ENCODE measurements around the gene LRRC43.
A peak's percentile ranks its signal among the peaks of the same experiment; 100 is the strongest.
"Not testable (repeated sequence)": the region's sequence is repeated elsewhere in the genome, so short reads cannot be mapped to it uniquely, and the experiment has no call there.

Gene LRRC43

GRCh38 chr12:122172262-122172939, 10.5 kb upstream of the LRRC43 start:
- Histone ChIP-seq H3K4me3 (ENCODE audit: insufficient read depth, low read depth, low read length, poor library complexity, severe bottlenecking) (no peak overlapping the region), H3K36me3 (ENCODE audit: control insufficient read depth, insufficient read depth, low read length) (no peaks in the 10 kb centered on the region), H3K9me3 (ENCODE audit: control insufficient read depth, low read length) (no peaks in the 10 kb centered on the region), H3K27me3 (replicated peaks; ENCODE audit: control insufficient read depth, insufficient read depth, low read length, poor library complexity, severe bottlenecking) (no peaks in the 10 kb centered on the region), H3K27ac (ENCODE audit: insufficient read depth, low read length, poor library complexity, severe bottlenecking) (no peak overlapping the region), H3K4me1 (ENCODE audit: control insufficient read depth, insufficient read depth, low read length, poor library complexity, severe bottlenecking) (no peaks in the 10 kb centered on the region)
- DNase-seq = no peak

- H3K4me3 ChIP-seq (ENCODE audit: insufficient read depth, low read depth, low read length, poor library complexity, severe bottlenecking) = no peak within 1 kb of the TSS
- no peaks in the 10 kb centered on the region for H3K9me3 ChIP-seq (ENCODE audit: control insufficient read depth, low read length)
- no peaks in the 10 kb centered on the region for H3K27me3 ChIP-seq (replicated peaks; ENCODE audit: control insufficient read depth, insufficient read depth, low read length, poor library complexity, severe bottlenecking)
- H3K36me3 ChIP-seq (ENCODE audit: control insufficient read depth, insufficient read depth, low read length) = no peaks in the 10 kb centered on the region
- no peak within 1 kb of the TSS for H3K27ac ChIP-seq (ENCODE audit: insufficient read depth, low read length, poor library complexity, severe bottlenecking)
- H3K4me1 ChIP-seq (ENCODE audit: control insufficient read depth, insufficient read depth, low read length, poor library complexity, severe bottlenecking) = no peaks in the 10 kb centered on the region
- DNase-seq = no peak
Measured at GRCh38 chr12:122174155-122174845, 8.6 kb upstream of the LRRC43 start, which contains the start of gene IL31. TSS of gene IL31 (minus strand) at chr12:122174221. CDS start at chr12:122174172, 49 bp downstream.

GRCh38 chr12:122176473-122176872, 6.5 kb upstream of the LRRC43 start:
- H3K4me1 ChIP-seq (ENCODE audit: control insufficient read depth, insufficient read depth, low read length, poor library complexity, severe bottlenecking); H3K9me3 ChIP-seq (ENCODE audit: control insufficient read depth, low read length); H3K27ac ChIP-seq (ENCODE audit: insufficient read depth, low read length, poor library complexity, severe bottlenecking); DNase-seq; H3K36me3 ChIP-seq (ENCODE audit: control insufficient read depth, insufficient read depth, low read length); H3K4me3 ChIP-seq (ENCODE audit: insufficient read depth, low read depth, low read length, poor library complexity, severe bottlenecking); H3K27me3 ChIP-seq (replicated peaks; ENCODE audit: control insufficient read depth, insufficient read depth, low read length, poor library complexity, severe bottlenecking): not testable (repeated sequence)

- H3K27me3 ChIP-seq (replicated peaks; ENCODE audit: control insufficient read depth, insufficient read depth, low read length, poor library complexity, severe bottlenecking) = peaks cover 4% of the 10 kb centered on the region
- peaks cover 6% of the 10 kb centered on the region for H3K4me1 ChIP-seq (ENCODE audit: control insufficient read depth, insufficient read depth, low read length, poor library complexity, severe bottlenecking)
- no peak for DNase-seq
- no peaks in the 10 kb centered on the region for H3K9me3 ChIP-seq (ENCODE audit: control insufficient read depth, low read length)
- H3K36me3 ChIP-seq (ENCODE audit: control insufficient read depth, insufficient read depth, low read length) = no peaks in the 10 kb centered on the region
- H3K27ac ChIP-seq (ENCODE audit: insufficient read depth, low read length, poor library complexity, severe bottlenecking) = no peak overlapping the region
- H3K4me3 ChIP-seq (ENCODE audit: insufficient read depth, low read depth, low read length, poor library complexity, severe bottlenecking) = peak overlapping the region; percentile 52
Measured at GRCh38 chr12:122183588-122183940, 641 bp downstream of the LRRC43 start.

GRCh38 chr12:122184517-122184916, 1.6 kb downstream of the LRRC43 start:
- Histone ChIP-seq H3K27ac (ENCODE audit: insufficient read depth, low read length, poor library complexity, severe bottlenecking) (no peak overlapping the region), H3K4me1 (ENCODE audit: control insufficient read depth, insufficient read depth, low read length, poor library complexity, severe bottlenecking) (peaks cover 6% of the 10 kb centered on the region), H3K36me3 (ENCODE audit: control insufficient read depth, insufficient read depth, low read length) (no peaks in the 10 kb centered on the region), H3K27me3 (replicated peaks; ENCODE audit: control insufficient read depth, insufficient read depth, low read length, poor library complexity, severe bottlenecking) (peaks cover 4% of the 10 kb centered on the region), H3K9me3 (ENCODE audit: control insufficient read depth, low read length) (no peaks in the 10 kb centered on the region), H3K4me3 (ENCODE audit: insufficient read depth, low read depth, low read length, poor library complexity, severe bottlenecking) (no peak overlapping the region)
- DNase-seq = no peak

- no peak overlapping the region for H3K27ac ChIP-seq (ENCODE audit: insufficient read depth, low read length, poor library complexity, severe bottlenecking)
- H3K4me3 ChIP-seq (ENCODE audit: insufficient read depth, low read depth, low read length, poor library complexity, severe bottlenecking) = no peak overlapping the region
- DNase-seq = no peak
- no peaks in the 10 kb centered on the region for H3K9me3 ChIP-seq (ENCODE audit: control insufficient read depth, low read length)
- peaks cover 6% of the 10 kb centered on the region for H3K4me1 ChIP-seq (ENCODE audit: control insufficient read depth, insufficient read depth, low read length, poor library complexity, severe bottlenecking)
- no peaks in the 10 kb centered on the region for H3K36me3 ChIP-seq (ENCODE audit: control insufficient read depth, insufficient read depth, low read length)
- peaks cover 4% of the 10 kb centered on the region for H3K27me3 ChIP-seq (replicated peaks; ENCODE audit: control insufficient read depth, insufficient read depth, low read length, poor library complexity, severe bottlenecking)
Measured at GRCh38 chr12:122185079-122185478, 2.2 kb downstream of the LRRC43 start.

GRCh38 chr12:122185494-122186082, 2.7 kb downstream of the LRRC43 start:
- Histone ChIP-seq H3K9me3 (ENCODE audit: control insufficient read depth, low read length) (no peaks in the 10 kb centered on the region), H3K4me3 (ENCODE audit: insufficient read depth, low read depth, low read length, poor library complexity, severe bottlenecking) (no peak overlapping the region), H3K4me1 (ENCODE audit: control insufficient read depth, insufficient read depth, low read length, poor library complexity, severe bottlenecking) (peaks cover 6% of the 10 kb centered on the region), H3K27me3 (replicated peaks; ENCODE audit: control insufficient read depth, insufficient read depth, low read length, poor library complexity, severe bottlenecking) (peaks cover 4% of the 10 kb centered on the region), H3K27ac (ENCODE audit: insufficient read depth, low read length, poor library complexity, severe bottlenecking) (no peak overlapping the region), H3K36me3 (ENCODE audit: control insufficient read depth, insufficient read depth, low read length) (no peaks in the 10 kb centered on the region)
- no peak for DNase-seq

GRCh38 chr12:122187466-122187865, 4.5 kb downstream of the LRRC43 start:
- H3K9me3 ChIP-seq (ENCODE audit: control insufficient read depth, low read length) = no peaks in the 10 kb centered on the region
- no peaks in the 10 kb centered on the region for H3K36me3 ChIP-seq (ENCODE audit: control insufficient read depth, insufficient read depth, low read length)
- no peak for DNase-seq
- peaks cover 4% of the 10 kb centered on the region for H3K27me3 ChIP-seq (replicated peaks; ENCODE audit: control insufficient read depth, insufficient read depth, low read length, poor library complexity, severe bottlenecking)
- no peak overlapping the region for H3K27ac ChIP-seq (ENCODE audit: insufficient read depth, low read length, poor library complexity, severe bottlenecking)
- peaks cover 6% of the 10 kb centered on the region for H3K4me1 ChIP-seq (ENCODE audit: control insufficient read depth, insufficient read depth, low read length, poor library complexity, severe bottlenecking)
- H3K4me3 ChIP-seq (ENCODE audit: insufficient read depth, low read depth, low read length, poor library complexity, severe bottlenecking) = no peak overlapping the region

GRCh38 chr12:122189626-122190475, 6.9 kb downstream of the LRRC43 start:
- Histone ChIP-seq H3K27me3 (replicated peaks; ENCODE audit: control insufficient read depth, insufficient read depth, low read length, poor library complexity, severe bottlenecking) (no peaks in the 10 kb centered on the region), H3K36me3 (ENCODE audit: control insufficient read depth, insufficient read depth, low read length) (no peaks in the 10 kb centered on the region), H3K4me1 (ENCODE audit: control insufficient read depth, insufficient read depth, low read length, poor library complexity, severe bottlenecking) (no peaks in the 10 kb centered on the region), H3K9me3 (ENCODE audit: control insufficient read depth, low read length) (no peaks in the 10 kb centered on the region), H3K4me3 (ENCODE audit: insufficient read depth, low read depth, low read length, poor library complexity, severe bottlenecking) (no peak overlapping the region), H3K27ac (ENCODE audit: insufficient read depth, low read length, poor library complexity, severe bottlenecking) (no peak overlapping the region)
- DNase-seq = no peak
